Stimulated activated CD4-positive, alpha-beta T cell treated with anti-CD3 and anti-CD28 coated beads, TNF-alpha, amount 100 ng/mL, for 48 hours (primary cell): ENCODE results near the gene PAK4.

Experiments
- DNase-seq, 3 donors: peaks; one replicate each; pipeline ENCODE4 v3.0.0-alpha.2; 2020; ENCODE audit warnings: low read depth in 3 of 3

Gene PAK4

GRCh38 chr19:39180749-39181148, 55.2 kb downstream of the PAK4 start:
- no peak for DNase-seq

DNA sequence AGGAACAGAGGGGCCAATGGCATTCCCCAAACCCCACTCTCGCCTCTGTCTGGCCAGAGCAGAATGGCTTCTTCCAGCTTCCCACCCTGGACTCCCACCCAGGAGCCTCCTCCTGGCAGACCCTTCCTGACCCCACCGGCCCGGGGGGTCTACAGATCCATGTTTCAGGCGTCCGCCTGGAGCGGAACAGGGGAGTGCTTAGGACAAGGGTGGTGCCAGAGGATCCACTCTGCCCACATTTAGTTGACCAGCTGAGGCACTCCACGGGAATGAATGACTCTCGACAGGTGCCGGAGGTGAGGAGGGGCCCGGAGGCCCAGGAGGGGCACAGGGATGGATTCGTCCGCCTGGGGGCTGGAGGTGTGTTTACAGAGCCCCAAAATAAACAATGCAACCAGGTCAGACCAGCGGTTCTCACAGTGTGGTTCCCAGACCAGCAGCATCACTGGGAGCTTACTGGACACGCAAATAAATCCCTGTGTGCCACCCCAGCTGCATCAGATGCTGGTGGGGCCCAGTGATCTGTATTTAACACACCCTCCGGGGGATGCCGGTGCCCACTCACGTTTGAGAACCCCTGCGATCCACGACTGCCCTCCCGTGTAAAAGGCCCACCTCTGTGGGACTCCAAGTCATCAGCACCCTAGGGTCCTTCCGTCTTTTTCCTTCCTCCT, 56.1 kb downstream of the PAK4 start:
- DNase-seq, result no peak

- DNase-seq, result no peak
Measured at GRCh38 chr19:39182174-39182505, 56.6 kb downstream of the PAK4 start.

DNA sequence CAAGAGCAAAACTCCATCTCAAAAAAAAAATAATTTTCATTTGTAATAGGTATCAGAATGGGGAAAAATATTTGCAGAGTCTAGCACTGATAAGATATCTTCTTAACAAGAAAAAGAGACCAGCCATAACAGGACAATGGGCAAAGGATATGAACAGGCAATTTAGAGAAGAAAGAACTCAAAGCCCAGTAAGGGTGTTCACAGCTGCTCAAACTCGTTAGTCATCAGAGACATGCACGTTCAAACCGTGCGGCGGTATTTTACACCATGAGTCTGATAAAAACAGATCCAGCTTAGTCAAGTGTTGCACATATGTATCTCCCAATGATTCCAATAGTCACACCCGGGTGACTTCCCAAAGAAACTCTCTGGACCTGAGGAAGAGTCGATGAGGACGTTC, 57.5 kb downstream of the PAK4 start:
- no peak for DNase-seq

- no peak for DNase-seq
Measured at GRCh38 chr19:39186391-39186790, 60.8 kb downstream of the PAK4 start.

GRCh38 chr19:39187552-39187943, 62.0 kb downstream of the PAK4 start:
- no peak for DNase-seq

GRCh38 chr19:39188960-39189359, 63.4 kb downstream of the PAK4 start:
- DNase-seq, result no peak

DNA sequence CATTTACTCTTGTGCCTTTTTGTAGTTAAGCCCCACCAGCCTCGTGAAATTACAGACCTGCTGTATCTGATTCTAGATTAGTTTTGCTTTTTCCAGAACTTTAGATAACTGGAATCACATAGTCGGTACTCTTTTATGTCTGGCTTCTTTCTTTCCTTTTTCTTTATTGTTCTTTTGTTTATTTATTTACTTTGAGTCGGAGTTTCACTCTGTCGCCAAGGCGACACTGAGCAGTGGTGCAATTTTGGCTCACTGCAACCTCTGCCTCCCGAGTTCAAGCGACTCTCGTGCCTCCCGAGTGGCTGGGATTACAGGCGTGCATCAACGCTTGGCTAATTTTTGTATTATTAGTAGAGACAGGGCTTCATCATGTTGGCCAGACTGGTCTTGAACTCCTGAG, 65.2 kb downstream of the PAK4 start:
- DNase-seq, result no peak

DNA sequence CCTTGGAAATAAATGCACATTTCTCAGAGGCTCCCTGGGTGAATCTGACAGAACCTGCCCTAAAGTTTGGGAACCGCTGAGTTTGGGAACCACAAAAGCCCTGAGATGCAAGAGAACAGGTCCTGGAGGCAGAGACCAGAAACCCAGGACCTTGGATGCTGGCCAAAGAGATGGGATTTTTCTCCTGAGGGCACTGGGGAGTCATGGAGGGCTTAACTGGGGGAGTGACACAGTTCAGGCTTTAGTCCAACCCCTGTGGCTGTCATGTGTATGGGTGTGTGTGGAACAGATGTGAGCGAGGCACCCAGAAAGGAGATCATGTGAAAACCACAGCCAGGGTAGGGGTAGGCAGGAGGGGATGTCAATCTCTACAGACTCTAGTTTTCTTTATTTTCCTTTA, 67.3 kb downstream of the PAK4 start:
- DNase-seq, result no peak

DNA sequence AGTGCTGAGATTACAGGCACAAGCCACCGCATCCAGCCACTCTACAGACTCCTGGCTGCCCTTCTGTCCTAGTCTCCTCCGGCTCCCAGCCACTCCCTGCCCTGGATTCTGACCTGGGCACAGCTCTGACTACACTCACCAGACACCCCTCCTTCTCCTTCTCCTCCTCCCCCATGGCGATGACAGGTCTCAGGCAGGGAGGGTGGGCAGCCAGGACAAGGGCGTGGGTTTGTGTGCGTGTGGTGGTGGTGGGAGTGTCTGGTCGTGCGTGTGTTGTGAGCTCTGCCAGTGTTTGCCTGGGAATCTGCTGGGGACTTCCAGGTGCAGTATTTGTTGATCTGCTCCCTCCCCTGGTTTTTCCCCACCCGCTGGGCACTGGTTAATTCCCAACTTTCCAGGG, 68.2 kb downstream of the PAK4 start:
- no peak for DNase-seq

DNA sequence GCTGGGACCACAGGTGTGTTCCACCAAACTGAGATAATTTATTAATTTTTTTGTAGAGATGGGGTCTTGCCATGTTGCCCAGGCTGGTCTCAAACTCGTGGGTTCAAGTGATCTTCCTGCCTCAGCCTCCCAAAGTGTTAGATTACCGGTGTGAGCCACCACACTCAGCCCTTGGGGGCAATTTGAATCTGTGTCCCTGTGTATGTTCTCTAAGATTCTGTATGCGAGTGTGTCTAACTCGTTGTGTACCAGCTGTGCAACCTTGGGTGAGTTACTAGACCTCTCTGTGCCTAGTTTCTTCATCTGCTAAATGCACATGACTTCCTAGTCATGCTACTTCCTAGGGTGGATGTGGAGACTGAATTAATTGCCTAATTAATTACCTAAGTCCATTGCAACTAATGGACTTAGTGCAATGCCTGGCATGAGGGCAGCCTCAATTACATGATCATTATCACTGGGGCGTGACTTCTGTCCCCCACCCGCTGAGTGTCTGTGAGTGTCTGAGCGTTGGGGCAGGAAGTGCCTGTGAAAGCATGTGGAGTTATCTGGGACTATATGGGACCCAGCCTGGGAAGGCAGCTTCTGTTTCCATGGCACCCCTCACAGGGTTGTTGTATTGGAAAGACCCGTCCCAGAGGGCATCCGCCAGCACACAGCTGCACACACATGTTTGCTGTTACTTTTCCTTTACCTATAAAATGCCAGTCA, 69.4 kb downstream of the PAK4 start:
- DNase-seq, result no peak

- DNase-seq, result no peak
Measured at GRCh38 chr19:39195755-39196154, 70.2 kb downstream of the PAK4 start.

GRCh38 chr19:39196320-39196719, 70.7 kb downstream of the PAK4 start:
- no peak for DNase-seq

- no peak for DNase-seq
Measured at GRCh38 chr19:39196860-39197562, 71.4 kb downstream of the PAK4 start, which contains the start of gene NCCRP1. NCCRP1 (plus strand) TSS chr19:39196964; CDS start chr19:39196983, 19 bp downstream.

- DNase-seq, result no peak
Measured at GRCh38 chr19:39197808-39198207, 72.2 kb downstream of the PAK4 start.

DNA sequence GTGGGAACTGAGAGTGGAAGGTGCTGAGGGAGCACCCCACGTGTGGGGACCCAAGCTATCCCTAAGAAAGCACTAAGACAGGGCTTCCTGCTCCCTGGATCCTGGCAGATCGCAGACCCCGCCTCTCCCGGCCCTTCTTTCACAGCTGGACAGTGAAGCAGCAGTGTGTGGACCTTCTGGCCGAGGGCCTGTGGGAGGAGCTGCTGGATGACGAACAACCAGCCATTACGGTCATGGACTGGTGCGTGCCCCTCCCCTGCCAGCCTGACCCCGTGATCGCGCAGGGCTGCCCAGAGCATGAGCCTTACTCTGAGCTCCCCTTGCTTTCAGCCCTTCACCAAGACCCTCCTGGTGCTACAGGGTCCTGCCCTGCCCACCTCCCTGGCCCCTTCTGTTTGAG, 73.4 kb downstream of the PAK4 start:
- no peak for DNase-seq

- DNase-seq, result no peak
Measured at GRCh38 chr19:39200066-39200802, 74.6 kb downstream of the PAK4 start.

DNA sequence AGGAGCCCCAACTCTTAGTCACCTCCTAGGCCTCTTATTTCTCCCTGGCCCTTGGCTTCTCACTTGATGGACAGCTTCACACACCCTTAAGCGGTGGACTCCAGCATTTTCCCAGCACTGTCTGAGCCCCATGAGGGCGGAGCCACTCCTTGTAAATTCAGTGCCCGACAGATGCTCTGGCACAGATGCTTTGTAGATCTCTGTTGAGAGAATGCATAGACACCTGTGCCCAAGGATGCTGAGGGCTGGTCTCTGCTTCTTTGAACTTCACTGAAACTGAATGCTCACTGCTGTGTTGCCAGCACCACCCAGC, 75.2 kb downstream of the PAK4 start:
- DNase-seq, result no peak

GRCh38 chr19:39202998-39203355, 77.4 kb downstream of the PAK4 start:
- DNase-seq, result no peak

DNA sequence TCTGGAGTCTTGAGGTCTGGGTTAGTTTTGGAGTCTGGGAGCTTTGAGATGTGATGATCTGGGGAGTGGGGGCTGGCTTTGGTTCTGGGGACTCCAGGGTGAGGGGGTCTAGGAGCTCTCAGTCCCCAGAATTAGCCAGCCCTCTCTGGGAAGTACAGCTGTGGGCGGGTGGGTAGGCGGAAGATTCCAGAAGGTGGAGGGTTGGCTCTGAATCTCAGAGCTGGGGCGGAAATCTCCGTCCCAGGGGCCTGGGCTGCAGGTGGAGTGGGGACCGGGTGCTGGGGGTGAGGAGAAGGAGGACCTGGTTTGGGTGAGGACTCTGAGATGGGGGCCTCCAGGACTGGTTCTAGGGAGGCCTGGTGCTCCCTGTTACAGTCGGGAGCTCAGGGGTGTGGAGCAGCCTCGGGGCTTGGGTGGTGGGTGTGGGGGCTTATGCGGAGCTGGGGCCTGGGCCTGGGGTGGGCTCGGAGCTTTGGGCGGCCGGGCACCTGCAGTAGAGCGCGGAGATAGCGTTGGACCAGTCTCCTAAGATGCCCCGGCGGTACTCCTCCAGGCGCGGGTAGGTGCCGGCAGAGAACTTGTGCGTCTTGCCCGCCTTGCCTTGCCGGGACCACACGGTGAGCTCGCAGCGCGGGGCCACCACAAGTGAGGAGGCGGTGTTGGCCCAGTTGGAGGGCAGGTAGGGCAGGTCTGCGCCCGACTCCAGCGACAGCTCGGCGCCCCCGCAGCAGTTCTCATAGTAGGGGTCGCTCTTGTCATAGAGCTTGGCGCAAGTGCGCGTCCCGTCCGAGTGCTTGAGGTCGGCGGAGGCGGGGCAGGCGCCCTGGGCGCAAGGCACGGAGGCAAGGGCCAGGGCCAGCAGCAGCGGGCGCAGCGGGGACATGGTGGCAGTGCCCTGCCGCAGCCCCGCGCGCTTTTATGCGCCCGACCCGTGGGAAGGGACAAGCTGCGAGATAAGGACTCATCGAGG, 78.1 kb downstream of the PAK4 start, which contains the start of gene SYCN:
Gene SYCN, minus strand, starts transcription at position 892 of the 970 bp plus-strand sequence. Its CDS starts 9 bp downstream, at position 883.
- no peak for DNase-seq

- no peak for DNase-seq
Measured at GRCh38 chr19:39205449-39205764, 79.8 kb downstream of the PAK4 start.
